Body of pancreas (tissue), 4 donors: ENCODE results near the gene IL4R. TPM values are rescaled to one million over a fixed set of nuclear protein-coding genes. Genes with fewer than 3 reads are reported as not detected.

Source experiments
- ATAC-seq: fragments of 150-250 bp; one replicate; pipeline ENCODE4 v1.9.1; 2016
- DNase-seq, 4 donors: peaks; one replicate each; pipeline ENCODE4 v3.0.0-alpha.2; 2019
- H3K27ac ChIP-seq, 4 donors: fragments of 200-600 bp; sonication (generic); 1 replicate in 3 of 4; 2 replicates in 1 of 4; pipeline versions ENCODE4 v1.5.1 to v1.6.1; 2016 to 2019; ENCODE audit warnings: mild to moderate bottlenecking in 1 of 4, mixed read lengths in 1 of 4, moderate library complexity in 1 of 4
- H3K27me3 ChIP-seq, 2 donors: fragments of 200-600 bp; sonication (generic); one replicate each; pipeline ENCODE4 v1.6.0; 2016; ENCODE audit warnings: mild to moderate bottlenecking in 1 of 2
- H3K36me3 ChIP-seq, 2 donors: fragments of 200-600 bp; sonication (generic); replicated peaks in 1 of 2; 2 replicates each; pipeline ENCODE4 v1.5.1; 2016; ENCODE audit warnings: low read depth in 2 of 2; ENCODE audit not compliant: insufficient read depth in 1 of 2
- H3K4me1 ChIP-seq: fragments of 200-600 bp; sonication (generic); one replicate; pipeline ENCODE4 v1.6.0; 2016
- H3K4me3 ChIP-seq, 2 donors: fragments of 200-600 bp; sonication (generic); 1 replicate in 1 of 2; 2 replicates in 1 of 2; pipeline ENCODE4 v1.5.1; 2016 to 2019
- H3K9me3 ChIP-seq, 3 donors: fragments of 200-600 bp; sonication (generic); 1 replicate in 2 of 3; 2 replicates in 1 of 3; pipeline ENCODE4 v1.5.1; 2016
- CTCF ChIP-seq, 7 experiments: fragments of 450-650 bp in 4 of 7; fragments of 200-600 bp in 3 of 7; sonication (generic) in 3 of 7; IDR thresholded peaks; one replicate each; pipeline ENCODE4 v1.5.1; 2016 to 2019; ENCODE audit warnings: antibody characterized with exemption in 7 of 7
- POLR2A ChIP-seq, 3 donors: fragments of 450-650 bp; IDR thresholded peaks; one replicate each; pipeline ENCODE4 v1.6.1; 2016; ENCODE audit warnings: antibody characterized with exemption in 3 of 3, mild to moderate bottlenecking in 2 of 3
- WGBS, 2 donors: methylation state at CpG; one replicate each; pipeline ENCODE4 v1.1.5; 2017; 5-methylcytosine and 5-hydroxymethylcytosine counted together
- intact Hi-C: fragments of 100-400 bp; cut with DNase I; formaldehyde crosslinking; loops from one replicate; pipeline ENCODE4 v1.15.1; 2023
- total RNA-seq, 2 donors: library from RNA; depleted of rRNA; stranded (reverse); fragments of >200 nt; gene quantifications; one replicate each; pipeline ENCODE4 v1.1.0, GENCODE V29; 2016

IL4R gene
- total RNA-seq, 2 donors from 2014 or later: 29.7 to 236 TPM

- DNase-seq (no peak), ATAC-seq (no peak)
- intact Hi-C loops: loop anchor here (10.0 kb wide), 1 partner anchor 143 kb away; no protein-coding TSS in a partner anchor
- no peaks in the 10 kb centered on the region for H3K9me3 ChIP-seq
- no peak for TF ChIP-seq POLR2A (IDR thresholded peaks at IDR 0.05)
- TF ChIP-seq CTCF (IDR thresholded peaks at IDR 0.05): no peak
- H3K36me3 ChIP-seq: no peaks in the 10 kb centered on the region
- no peak overlapping the region for H3K27ac ChIP-seq
- no peak overlapping the region for H3K4me3 ChIP-seq
- WGBS, 2 donors: 62 to 66% methylated on average over 4 of the region's 4 CpGs
- H3K27me3 ChIP-seq: no peaks in the 10 kb centered on the region
- no peaks in the 10 kb centered on the region for H3K4me1 ChIP-seq
Observed at GRCh38 chr16:27377666-27378485, 64.1 kb downstream of the IL4R start.

GRCh38 chr16:27378871-27379481 lies 65.2 kb downstream of the IL4R start:
- Histone ChIP-seq H3K4me3 (no peak overlapping the region), H3K36me3 (no peaks in the 10 kb centered on the region), H3K27me3 (no peaks in the 10 kb centered on the region), H3K4me1 (no peaks in the 10 kb centered on the region), H3K27ac (no peak overlapping the region), H3K9me3 (no peaks in the 10 kb centered on the region)
- intact Hi-C loops: loop anchor here (10.0 kb wide), 1 partner anchor 144 kb away; no protein-coding TSS in a partner anchor
- DNase-seq (no peak), ATAC-seq (no peak)
- TF ChIP-seq POLR2A (IDR thresholded peaks at IDR 0.05): no peak
- TF ChIP-seq CTCF (IDR thresholded peaks at IDR 0.05): no peak
- 48 to 50% methylated on average over 11 of the region's 11 CpGs for WGBS, 2 donors

GRCh38 chr16:27379919-27380318 lies 66.1 kb downstream of the IL4R start:
- H3K4me1 ChIP-seq: no peaks in the 10 kb centered on the region
- intact Hi-C loops: loop anchor here (10.0 kb wide), 1 partner anchor 145 kb away; no protein-coding TSS in a partner anchor
- ATAC-seq: no peak
- TF ChIP-seq CTCF (IDR thresholded peaks at IDR 0.05): no peak
- no peak for TF ChIP-seq POLR2A (IDR thresholded peaks at IDR 0.05)
- H3K4me3 ChIP-seq: no peak overlapping the region
- no peak overlapping the region for H3K27ac ChIP-seq
- no peaks in the 10 kb centered on the region for H3K36me3 ChIP-seq
- no peaks in the 10 kb centered on the region for H3K27me3 ChIP-seq
- H3K9me3 ChIP-seq: no peaks in the 10 kb centered on the region
- 82 to 90% methylated on average over 9 of the region's 9 CpGs for WGBS, 2 donors
- DNase-seq: no peak

- Histone ChIP-seq H3K9me3 (no peaks in the 10 kb centered on the region), H3K4me1 (no peaks in the 10 kb centered on the region), H3K27ac (no peak overlapping the region), H3K27me3 (no peaks in the 10 kb centered on the region), H3K4me3 (no peak overlapping the region), H3K36me3 (no peaks in the 10 kb centered on the region)
- intact Hi-C loops: no loop called here
- TF ChIP-seq CTCF (IDR thresholded peaks at IDR 0.05): no peak
- TF ChIP-seq POLR2A (IDR thresholded peaks at IDR 0.05): no peak
- ATAC-seq (no peak), DNase-seq (no peak)
Observed at GRCh38 chr16:27381236-27381635, 67.5 kb downstream of the IL4R start.
